HepG2 (cell line): Measurements from ENCODE around the gene FECH. TPM values are rescaled to one million over a fixed set of nuclear protein-coding genes. Genes with fewer than 3 reads are reported as not detected.
A peak's percentile ranks its signal among the peaks of the same experiment; 100 is the strongest.

Experiments
- ATF7-NPFF ChIP-seq: sonication (generic); formaldehyde crosslinking; IDR thresholded peaks from 2 replicates; pipeline ENCODE4 v1.8.1; 2023; ENCODE audit warnings: mild to moderate bottlenecking, low read depth, missing genetic modification reagents, moderate library complexity
- BORCS8-MEF2B ChIP-seq: sonication (generic); formaldehyde crosslinking; IDR thresholded peaks from 2 replicates; pipeline ENCODE4 v1.8.0; 2022; ENCODE audit warnings: mild to moderate bottlenecking, missing genetic modification reagents
- CSRNP2 ChIP-seq: sonication (generic); formaldehyde crosslinking; conservative IDR thresholded peaks from 2 replicates; pipeline ENCODE4 v1.8.0; 2022; ENCODE audit warnings: low read depth, missing genetic modification reagents
- KDM1A ChIP-seq: IDR thresholded peaks from 2 replicates; pipeline ENCODE4 v1.6.1; 2016; ENCODE audit warnings: missing compliant biosample characterization
- MYC ChIP-seq: sonication (generic); formaldehyde crosslinking; IDR thresholded peaks from 2 replicates; pipeline ENCODE4 v1.9.0; 2021; ENCODE audit warnings: missing genetic modification reagents, borderline replicate concordance
- NFIC ChIP-seq: IDR thresholded peaks from 2 replicates; pipeline ENCODE4 v1.6.1; 2012; ENCODE audit warnings: mild to moderate bottlenecking, low read length, inconsistent platforms
- PRDM4 ChIP-seq: sonication (generic); formaldehyde crosslinking; IDR thresholded peaks from 2 replicates; pipeline ENCODE4 v1.9.0; 2021; ENCODE audit warnings: missing genetic modification reagents, borderline replicate concordance
- ZNF124 ChIP-seq: sonication (generic); formaldehyde crosslinking; IDR thresholded peaks from 2 replicates; pipeline ENCODE4 v1.4.0; 2020; ENCODE audit warnings: missing genetic modification reagents
- ZNF260 ChIP-seq: sonication (generic); formaldehyde crosslinking; IDR thresholded peaks from 2 replicates; pipeline ENCODE4 v1.4.0; 2020; ENCODE audit warnings: missing genetic modification reagents, low read depth, mild to moderate bottlenecking, borderline replicate concordance
- ZNF543 ChIP-seq: sonication (generic); formaldehyde crosslinking; IDR thresholded peaks from 2 replicates; pipeline ENCODE4 v1.4.0; 2020; ENCODE audit warnings: mild to moderate bottlenecking, missing genetic modification reagents
- ZNF629 ChIP-seq: sonication (generic); formaldehyde crosslinking; conservative IDR thresholded peaks from 2 replicates; pipeline ENCODE4 v1.5.0; 2020; ENCODE audit warnings: missing genetic modification reagents
- ZNF687 ChIP-seq: sonication (generic); formaldehyde crosslinking; IDR thresholded peaks from 2 replicates; pipeline ENCODE4 v1.5.1; 2020; ENCODE audit warnings: mild to moderate bottlenecking, missing genetic modification reagents, moderate library complexity
- ZNF775 ChIP-seq: sonication (generic); formaldehyde crosslinking; IDR thresholded peaks from 2 replicates; pipeline ENCODE4 v1.4.0; 2020; ENCODE audit warnings: missing genetic modification reagents, mild to moderate bottlenecking, moderate library complexity, borderline replicate concordance
- ZUFSP ChIP-seq: sonication (generic); formaldehyde crosslinking; IDR thresholded peaks from 2 replicates; pipeline ENCODE4 v1.9.0; 2021; ENCODE audit warnings: missing genetic modification reagents, mild to moderate bottlenecking, borderline replicate concordance
- polyA plus RNA-seq, 8 experiments: library from polyadenylated mRNA; depleted of rRNA in 3 of 8; stranded (reverse) in 7 of 8; unstranded in 1 of 8; fragments of >200 nt; fragmentation: Illumina TruSeq in 4 of 8; extraction: Trizol in 4 of 8; gene quantifications; 2 replicates each; pipeline versions ENCODE4 v1.2.1 to v1.2.3, GENCODE V29; 2011 to 2016; ENCODE audit warnings: low read depth in 4 of 8, missing spikeins in 1 of 8, mixed read lengths in 1 of 8; ENCODE audit not compliant: insufficient read depth in 1 of 8
- total RNA-seq, 5 experiments: library from RNA; depleted of rRNA; stranded (reverse); fragments of >200 nt; fragmentation: Illumina TruSeq; extraction: Trizol; gene quantifications; 2 replicates each; pipeline ENCODE4 v1.2.3, GENCODE V29; 2016; ENCODE audit warnings: low read depth in 1 of 5
- TF ChIP-seq, protein P1 (sequence below): sonication (generic); formaldehyde crosslinking; IDR thresholded peaks from 2 replicates; pipeline ENCODE4 v1.4.0; 2020; ENCODE audit warnings: missing genetic modification reagents

The FECH gene
- total and polyA plus RNA-seq, 2 of the 13 experiments (the other 11 are each of a cell fraction or from before 2014, with no cell fraction given), result 14.7 to 21.9 TPM

DNA sequence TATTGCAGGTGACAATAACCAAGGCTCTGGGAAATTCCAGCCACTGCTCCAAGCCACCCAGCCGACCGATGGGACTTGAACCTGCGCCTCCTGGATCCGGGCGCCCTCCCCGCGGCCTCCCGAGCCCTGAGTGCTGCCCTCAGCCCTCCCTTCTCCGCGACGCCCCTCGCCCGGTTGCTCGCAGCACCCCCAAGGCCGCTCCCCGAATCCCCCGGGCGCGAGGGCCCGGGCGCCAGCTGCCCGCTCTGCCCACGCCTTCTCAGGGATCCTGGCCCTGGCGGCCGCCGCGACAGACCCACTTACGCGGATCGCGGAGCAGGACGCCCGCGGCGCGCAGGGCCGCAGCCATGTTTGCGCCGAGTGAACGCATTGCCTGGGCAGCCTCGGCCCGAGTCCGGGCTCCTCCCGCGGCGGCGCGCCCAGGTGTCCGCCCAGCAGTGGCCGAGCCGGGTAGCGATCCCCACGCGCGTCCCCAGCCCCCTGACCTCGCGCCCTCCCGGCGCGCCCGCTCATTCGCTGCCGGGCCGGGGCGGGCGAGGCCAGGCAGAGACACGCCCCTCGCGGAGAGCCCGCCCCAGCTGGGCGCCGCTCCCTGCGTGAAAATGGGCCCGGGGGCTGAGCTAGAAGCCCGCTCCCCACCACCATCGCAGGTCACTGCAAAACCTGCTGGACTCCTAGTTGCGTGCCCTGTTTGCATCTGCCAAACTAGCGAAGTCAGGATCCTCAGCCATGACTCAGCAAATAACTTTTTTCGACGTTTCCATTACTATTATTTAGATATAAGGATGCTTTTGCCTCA, at the start of gene FECH (continued):
- TF ChIP-seq ZNF687 (CRISPR knock-in tag), result peak; percentile 88
- no peak for TF ChIP-seq ZNF775 (CRISPR knock-in tag)
- peak; percentile 73; the same call in 1 of the 2 replicates for TF ChIP-seq ATF7-NPFF (CRISPR knock-in tag)
- no peak for TF ChIP-seq ZNF124 (CRISPR knock-in tag)
- TF ChIP-seq PRDM4 (CRISPR knock-in tag), result no peak
- TF ChIP-seq, protein P1, sequence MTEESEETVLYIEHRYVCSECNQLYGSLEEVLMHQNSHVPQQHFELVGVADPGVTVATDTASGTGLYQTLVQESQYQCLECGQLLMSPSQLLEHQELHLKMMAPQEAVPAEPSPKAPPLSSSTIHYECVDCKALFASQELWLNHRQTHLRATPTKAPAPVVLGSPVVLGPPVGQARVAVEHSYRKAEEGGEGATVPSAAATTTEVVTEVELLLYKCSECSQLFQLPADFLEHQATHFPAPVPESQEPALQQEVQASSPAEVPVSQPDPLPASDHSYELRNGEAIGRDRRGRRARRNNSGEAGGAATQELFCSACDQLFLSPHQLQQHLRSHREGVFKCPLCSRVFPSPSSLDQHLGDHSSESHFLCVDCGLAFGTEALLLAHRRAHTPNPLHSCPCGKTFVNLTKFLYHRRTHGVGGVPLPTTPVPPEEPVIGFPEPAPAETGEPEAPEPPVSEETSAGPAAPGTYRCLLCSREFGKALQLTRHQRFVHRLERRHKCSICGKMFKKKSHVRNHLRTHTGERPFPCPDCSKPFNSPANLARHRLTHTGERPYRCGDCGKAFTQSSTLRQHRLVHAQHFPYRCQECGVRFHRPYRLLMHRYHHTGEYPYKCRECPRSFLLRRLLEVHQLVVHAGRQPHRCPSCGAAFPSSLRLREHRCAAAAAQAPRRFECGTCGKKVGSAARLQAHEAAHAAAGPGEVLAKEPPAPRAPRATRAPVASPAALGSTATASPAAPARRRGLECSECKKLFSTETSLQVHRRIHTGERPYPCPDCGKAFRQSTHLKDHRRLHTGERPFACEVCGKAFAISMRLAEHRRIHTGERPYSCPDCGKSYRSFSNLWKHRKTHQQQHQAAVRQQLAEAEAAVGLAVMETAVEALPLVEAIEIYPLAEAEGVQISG (CRISPR knock-in tag), result peak; percentile 58; the same call in 1 of the 2 replicates
- TF ChIP-seq ZNF260 (CRISPR knock-in tag), result no peak
- TF ChIP-seq ZNF629 (CRISPR knock-in tag), result no peak
- TF ChIP-seq MYC (CRISPR knock-in tag), result peak; percentile 35; the same call in 1 of the 2 replicates
- no peak for TF ChIP-seq CSRNP2 (CRISPR knock-in tag)
- no peak for TF ChIP-seq ZUFSP
- TF ChIP-seq ZNF543 (CRISPR knock-in tag), result no peak
- no peak for TF ChIP-seq NFIC
- TF ChIP-seq BORCS8-MEF2B, result no peak; the same call in 1 of the 2 replicates
- no peak for TF ChIP-seq KDM1A
